K562 (cell line): ENCODE results near the gene FUCA2. TPM values are rescaled to one million over a fixed set of nuclear protein-coding genes. Genes with fewer than 3 reads are reported as not detected.

Source experiments
- ATAC-seq: fragments of 200-7000 bp; cut with Tn5 transposase; 3 replicates; pipeline ENCODE4 v1.9.1; 2020; ENCODE audit warnings: moderate library complexity
- BruUV-seq: library from RNA; stranded (reverse); fragments of 400-500 nt; replicated peaks from 2 replicates; lab custom pipeline; 2021; lab: Mats Ljungman, UMichigan
- CTCF ChIA-PET: fragments of 300-600 bp; formaldehyde crosslinking; extraction: SDS; loops from one replicate; lab custom pipeline; 2021; ENCODE audit warnings: low intra/inter-chr PET ratio; lab: Yijun Ruan, JAX
- POLR2A ChIA-PET: fragments of 300-600, 350-650 bp; sonication (Branson Sonifier 250); formaldehyde crosslinking; extraction: SDS; loops from one replicate; lab custom pipeline; 2021; ENCODE audit warnings: antibody characterized with exemption, inconsistent platforms; lab: Yijun Ruan, JAX
- DNase-seq, 4 experiments: peaks; one replicate each; pipeline versions ENCODE4 v3.0.0 to v3.0.0-alpha.2; 2011 to 2018; ENCODE audit warnings: low spot score in 3 of 4, mixed read lengths in 3 of 4; ENCODE audit errors: extremely low read depth in 1 of 4
- FAIRE-seq: peaks from 2 replicates; lab custom pipeline; 2011; peaks lifted over from hg19 to GRCh38; lab: Jason Lieb, UNC
- H2AFZ ChIP-seq: 2 replicates; pipeline ENCODE4 v1.6.0; 2011; ENCODE audit warnings: low read depth, low read length, control low read depth, inconsistent platforms
- H3K27ac ChIP-seq: fragments of 200-600 bp; 3 replicates; pipeline ENCODE4 v1.8.0; 2011; ENCODE audit warnings: low read depth, mild to moderate bottlenecking, control low read depth, inconsistent platforms, low read length, moderate library complexity, mixed read lengths; ENCODE audit errors: extremely low read depth
- H3K27me3 ChIP-seq, 2 experiments: fragments of 300-600 bp in 1 of 2; 2 replicates in 1 of 2; 3 replicates in 1 of 2; pipeline versions ENCODE4 v1.6.0 to v1.8.0; 2011; ENCODE audit warnings: inconsistent platforms in 2 of 2, low read length in 2 of 2, mild to moderate bottlenecking in 1 of 2, mixed read lengths in 1 of 2, moderate library complexity in 1 of 2; ENCODE audit not compliant: control insufficient read depth in 2 of 2, insufficient read depth in 2 of 2
- H3K36me3 ChIP-seq: fragments of 300-600 bp; 3 replicates; pipeline ENCODE4 v1.8.0; 2011; ENCODE audit warnings: mild to moderate bottlenecking, low read length, inconsistent platforms; ENCODE audit not compliant: control insufficient read depth, insufficient read depth
- H3K4me1 ChIP-seq, 2 experiments: fragments of 200-600 bp in 1 of 2; replicated peaks in 1 of 2; 2 replicates in 1 of 2; 3 replicates in 1 of 2; pipeline versions ENCODE4 v1.5.1 to v1.8.0; 2011; ENCODE audit warnings: inconsistent platforms in 2 of 2, low read length in 2 of 2, mild to moderate bottlenecking in 1 of 2, mixed read lengths in 1 of 2, moderate library complexity in 1 of 2; ENCODE audit not compliant: control insufficient read depth in 2 of 2, insufficient read depth in 2 of 2
- H3K4me2 ChIP-seq: 2 replicates; pipeline ENCODE4 v1.6.1; 2011; ENCODE audit warnings: low read length, control low read depth, inconsistent platforms, mixed read lengths; ENCODE audit not compliant: insufficient read depth
- H3K4me3 ChIP-seq: fragments of 200-600 bp; sonication (generic), shearing (Covaris generic); 2 replicates; pipeline ENCODE4 v1.5.1; 2016; ENCODE audit warnings: control low read depth, inconsistent platforms
- H3K79me2 ChIP-seq: fragments of 200-600 bp; 3 replicates; pipeline ENCODE4 v1.8.0; 2011; ENCODE audit warnings: low read length, inconsistent platforms; ENCODE audit not compliant: control insufficient read depth, insufficient read depth
- H3K9ac ChIP-seq, 2 experiments: 2 replicates each; pipeline versions ENCODE4 v1.6.0 to v1.6.1; 2011; ENCODE audit warnings: low read depth in 2 of 2, low read length in 2 of 2, control low read depth in 1 of 2, inconsistent platforms in 1 of 2, mild to moderate bottlenecking in 1 of 2, mixed read lengths in 1 of 2; ENCODE audit not compliant: insufficient read depth in 1 of 2
- H3K9me1 ChIP-seq: one replicate; pipeline ENCODE4 v1.6.0; 2011; ENCODE audit warnings: inconsistent platforms, mild to moderate bottlenecking, low read length, moderate library complexity; ENCODE audit not compliant: control insufficient read depth, insufficient read depth
- H3K9me3 ChIP-seq: replicated peaks from 2 replicates; pipeline ENCODE4 v1.5.1; 2011; ENCODE audit warnings: low read depth, low read length, inconsistent platforms; ENCODE audit not compliant: control insufficient read depth, insufficient read depth
- H4K20me1 ChIP-seq: replicated peaks from 2 replicates; pipeline ENCODE4 v1.6.1; 2011; ENCODE audit warnings: low read length, inconsistent platforms, mixed read lengths; ENCODE audit not compliant: control insufficient read depth, insufficient read depth
- CREB3 ChIP-seq: fragments of 450-650 bp; conservative IDR thresholded peaks from 2 replicates; pipeline ENCODE4 v1.6.1; 2016; ENCODE audit warnings: missing genetic modification characterization, low read depth, mild to moderate bottlenecking, missing compliant biosample characterization, moderate library complexity
- CREB3L1 ChIP-seq: fragments of 450-650 bp; IDR thresholded peaks from 2 replicates; pipeline ENCODE4 v1.6.1; 2014; ENCODE audit warnings: low read depth, mild to moderate bottlenecking, moderate library complexity, borderline replicate concordance
- CTBP1 ChIP-seq: fragments of 450-650 bp; IDR thresholded peaks from 2 replicates; pipeline ENCODE4 v1.6.1; 2016; ENCODE audit warnings: borderline replicate concordance
- ELF1 ChIP-seq: fragments of 200-800 bp; sonication (Bioruptor generic); IDR thresholded peaks from 2 replicates; pipeline ENCODE4 v1.6.1; 2016; ENCODE audit warnings: missing genetic modification characterization, missing compliant biosample characterization
- MEIS2 ChIP-seq: fragments of 450-650 bp; IDR thresholded peaks from 2 replicates; pipeline ENCODE4 v1.6.1; 2014; ENCODE audit warnings: mild to moderate bottlenecking; ENCODE audit not compliant: partially characterized antibody
- MTA1 ChIP-seq: fragments of 450-650 bp; IDR thresholded peaks from 2 replicates; pipeline ENCODE4 v1.6.1; 2017; ENCODE audit warnings: borderline replicate concordance
- NUFIP1 ChIP-seq: fragments of 450-650 bp; IDR thresholded peaks from 2 replicates; pipeline ENCODE4 v1.6.1; 2018; ENCODE audit not compliant: partially characterized antibody
- SMARCE1 ChIP-seq: fragments of 450-650 bp; IDR thresholded peaks from 2 replicates; pipeline ENCODE4 v1.7.1; 2016; ENCODE audit warnings: mild to moderate bottlenecking
- WGBS: fragments of 100-300 bp; shearing (Covaris generic); methylation state at CpG from one replicate; pipeline ENCODE4 v1.1.6; 2016; ENCODE audit warnings: low coverage, mixed read lengths; ENCODE audit not compliant: insufficient coverage; ENCODE audit errors: missing lambda C conversion rate; 5-methylcytosine and 5-hydroxymethylcytosine counted together
- in situ Hi-C: fragments of 300-500 bp; cut with MboI; formaldehyde crosslinking; loops from 4 replicates; pipeline ENCODE4 v1.15.0; 2018; ENCODE audit warnings: inconsistent platforms, mixed read lengths
- intact Hi-C: fragments of 100-400 bp; cut with micrococcal nuclease; formaldehyde crosslinking; loops from 2 replicates; pipeline ENCODE4 v1.14.2; 2022
- polyA plus RNA-seq, 8 experiments: library from polyadenylated mRNA; depleted of rRNA in 4 of 8; stranded (reverse) in 5 of 8; unstranded in 3 of 8; fragments of >200 nt; fragmentation: Nextera tagmentation in 2 of 8; fragmentation: Illumina TruSeq in 1 of 8; extraction: Ambion mirVana in 2 of 8; extraction: Trizol in 1 of 8; gene quantifications; 2 replicates each; pipeline versions ENCODE4 v1.2.1 to v1.2.3, GENCODE V29; 2011 to 2014; ENCODE audit warnings: inconsistent platforms in 1 of 8, missing spikeins in 1 of 8
- total RNA-seq, 7 experiments: library from RNA; depleted of rRNA in 6 of 7; stranded (reverse); fragments of >200 nt in 6 of 7; fragmentation: Illumina TruSeq in 2 of 7; extraction: Trizol in 2 of 7; gene quantifications; 2 replicates each; pipeline versions ENCODE4 v1.2.1 to v1.2.3, GENCODE V29; 2011 to 2021; ENCODE audit warnings: low replicate concordance in 1 of 7
- TF ChIP-seq, protein P1 (sequence below): fragments of 450-650 bp; formaldehyde crosslinking; IDR thresholded peaks from 2 replicates; pipeline ENCODE4 v1.4.0; 2020; ENCODE audit warnings: mild to moderate bottlenecking, moderate library complexity
- TF ChIP-seq, protein P2 (sequence below): fragments of 450-650 bp; IDR thresholded peaks from 2 replicates; pipeline ENCODE4 v1.6.1; 2016; ENCODE audit warnings: missing biosample characterization, missing genetic modification characterization

FUCA2 gene
- total and polyA plus RNA-seq, 9 of the 15 experiments (the other 6 are each of a cell fraction or from before 2014, with no cell fraction given), result 20.6 to 112 (median 79.3) TPM

- no peak for DNase-seq
- WGBS, result 15% methylated on average over 7 of the region's 7 CpGs
- Histone ChIP-seq H3K27me3 (peaks cover 9 to 12% of the 10 kb centered on the region in 2 experiments; a peak in 4 of 5 replicates), H3K9me3 (no peaks in the 10 kb centered on the region)
- in situ Hi-C loops, result no loop called here
- TF ChIP-seq MTA1 (no peak), ELF1 (tag) (0 out of 2 replicates have a peak, but pooled peaks have one; percentile 35), SMARCE1 (no peak), CREB3L1 (no peak), NUFIP1 (no peak), CREB3 (tag) (no peak), CTBP1 (0 out of 2 replicates have a peak, but pooled peaks have one; percentile 26), MEIS2 (peak; percentile 6)
- TF ChIP-seq, protein P1, sequence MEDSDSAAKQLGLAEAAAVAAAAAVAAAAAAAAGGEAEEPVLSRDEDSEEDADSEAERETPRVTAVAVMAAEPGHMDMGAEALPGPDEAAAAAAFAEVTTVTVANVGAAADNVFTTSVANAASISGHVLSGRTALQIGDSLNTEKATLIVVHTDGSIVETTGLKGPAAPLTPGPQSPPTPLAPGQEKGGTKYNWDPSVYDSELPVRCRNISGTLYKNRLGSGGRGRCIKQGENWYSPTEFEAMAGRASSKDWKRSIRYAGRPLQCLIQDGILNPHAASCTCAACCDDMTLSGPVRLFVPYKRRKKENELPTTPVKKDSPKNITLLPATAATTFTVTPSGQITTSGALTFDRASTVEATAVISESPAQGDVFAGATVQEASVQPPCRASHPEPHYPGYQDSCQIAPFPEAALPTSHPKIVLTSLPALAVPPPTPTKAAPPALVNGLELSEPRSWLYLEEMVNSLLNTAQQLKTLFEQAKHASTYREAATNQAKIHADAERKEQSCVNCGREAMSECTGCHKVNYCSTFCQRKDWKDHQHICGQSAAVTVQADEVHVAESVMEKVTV (CRISPR knock-in tag), result 0 out of 2 replicates have a peak, but pooled peaks have one; percentile 15
- TF ChIP-seq, protein P2, sequence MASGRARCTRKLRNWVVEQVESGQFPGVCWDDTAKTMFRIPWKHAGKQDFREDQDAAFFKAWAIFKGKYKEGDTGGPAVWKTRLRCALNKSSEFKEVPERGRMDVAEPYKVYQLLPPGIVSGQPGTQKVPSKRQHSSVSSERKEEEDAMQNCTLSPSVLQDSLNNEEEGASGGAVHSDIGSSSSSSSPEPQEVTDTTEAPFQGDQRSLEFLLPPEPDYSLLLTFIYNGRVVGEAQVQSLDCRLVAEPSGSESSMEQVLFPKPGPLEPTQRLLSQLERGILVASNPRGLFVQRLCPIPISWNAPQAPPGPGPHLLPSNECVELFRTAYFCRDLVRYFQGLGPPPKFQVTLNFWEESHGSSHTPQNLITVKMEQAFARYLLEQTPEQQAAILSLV (tag), result no peak
- TF ChIP-seq, all 486 proteins: peak for 4
- POLR2A ChIA-PET, result interaction anchor here (1.0 kb wide), 1 partner anchor 16 kb away, joined by 3 read pairs; the partner anchor contains the start of gene FUCA2
- ATAC-seq, result no peak
- no peak overlapping the region for H3K9ac ChIP-seq
- H3K9me1 ChIP-seq, result no peaks in the 10 kb centered on the region
- H3K4me2 ChIP-seq, result no peak overlapping the region
- no TSS peak for BruUV-seq
- no peak overlapping the region for H3K27ac ChIP-seq
- peak overlapping the region; percentile 54 for H2AFZ ChIP-seq
- H4K20me1 ChIP-seq, result no peaks in the 10 kb centered on the region
- intact Hi-C loops, result no loop called here
- H3K4me3 ChIP-seq, result no peak overlapping the region
- no peaks in the 10 kb centered on the region for H3K79me2 ChIP-seq
- CTCF ChIA-PET, result interaction anchor here (0.7 to 1.1 kb wide), 2 partner anchors 15 to 468 kb away, joined by 3 read pairs; partner anchors contain the start of gene AIG1
- H3K4me1 ChIP-seq, result no peaks in the 10 kb centered on the region
- FAIRE-seq, result no peak
- no peaks in the 10 kb centered on the region for H3K36me3 ChIP-seq
These were observed 16.8 kb upstream of the FUCA2 start for GRCh38 chr6:143528164-143528811.
